ENCODE measurements around the gene ATP8B1. TPM values are rescaled to one million over a fixed set of nuclear protein-coding genes. Genes with fewer than 3 reads are reported as not detected.

Gene ATP8B1
- total and polyA plus RNA-seq, 2 of the 8 experiments (the other 6 are each of a cell fraction or from before 2014, with no cell fraction given) = 1.1 to 4.6 TPM

DNA sequence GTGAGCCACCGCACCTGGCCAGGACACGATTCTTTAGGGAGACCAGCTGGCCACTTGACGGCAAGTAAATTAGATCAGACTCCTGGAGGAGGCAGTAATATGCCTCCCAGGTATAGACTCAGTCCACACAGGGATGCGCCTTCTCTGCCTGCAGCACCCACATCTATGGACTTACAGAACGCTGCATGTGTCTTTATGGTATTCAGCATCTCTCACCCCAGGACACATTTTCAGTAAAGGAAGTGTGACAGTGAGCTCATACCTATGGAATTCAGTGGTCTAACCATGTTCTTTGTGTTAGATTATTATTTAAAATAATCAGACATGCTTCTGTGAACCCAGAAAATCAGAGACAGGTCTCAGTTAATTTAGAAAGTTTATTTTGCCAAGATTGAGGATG lies 175.6 kb downstream of the ATP8B1 start:
- no peak overlapping the region for H3K4me2 ChIP-seq (ENCODE audit: insufficient read depth in 1 of 2, low read depth in 2 of 2, low read length in 2 of 2)
- TF ChIP-seq RAD21 (IDR thresholded peaks at IDR 0.05 in 1 of 2, conservative IDR thresholded peaks at IDR 0.05 in 1 of 2; ENCODE audit: low read depth in 2 of 2, low read length in 2 of 2) (no peak), CBX8 (IDR thresholded peaks at IDR 0.05; ENCODE audit: borderline replicate concordance, low read depth, low read length) (no peak), KDM4A (IDR thresholded peaks at IDR 0.05; ENCODE audit: low read depth, low read length, severe bottlenecking) (no peak), GTF2F1 (IDR thresholded peaks at IDR 0.05; ENCODE audit: borderline replicate concordance, low read depth, low read length) (no peak), SIRT6 (IDR thresholded peaks at IDR 0.05; ENCODE audit: low read length) (no peak), SP2 (IDR thresholded peaks at IDR 0.05; ENCODE audit: low read length) (no peak), CEBPB (IDR thresholded peaks at IDR 0.05; ENCODE audit: low read depth, low read length) (no peak), TBP (IDR thresholded peaks at IDR 0.05; ENCODE audit: low read depth, low read length) (no peak), YY1 (IDR thresholded peaks at IDR 0.05; ENCODE audit: low read depth, low read length) (no peak), TAF1 (IDR thresholded peaks at IDR 0.05; ENCODE audit: low read depth, low read length) (no peak), BRCA1 (IDR thresholded peaks at IDR 0.05; ENCODE audit: low read depth, low read length) (no peak), SRF (IDR thresholded peaks at IDR 0.05; ENCODE audit: low read depth, low read length) (no peak)
- TF ChIP-seq, protein P1, sequence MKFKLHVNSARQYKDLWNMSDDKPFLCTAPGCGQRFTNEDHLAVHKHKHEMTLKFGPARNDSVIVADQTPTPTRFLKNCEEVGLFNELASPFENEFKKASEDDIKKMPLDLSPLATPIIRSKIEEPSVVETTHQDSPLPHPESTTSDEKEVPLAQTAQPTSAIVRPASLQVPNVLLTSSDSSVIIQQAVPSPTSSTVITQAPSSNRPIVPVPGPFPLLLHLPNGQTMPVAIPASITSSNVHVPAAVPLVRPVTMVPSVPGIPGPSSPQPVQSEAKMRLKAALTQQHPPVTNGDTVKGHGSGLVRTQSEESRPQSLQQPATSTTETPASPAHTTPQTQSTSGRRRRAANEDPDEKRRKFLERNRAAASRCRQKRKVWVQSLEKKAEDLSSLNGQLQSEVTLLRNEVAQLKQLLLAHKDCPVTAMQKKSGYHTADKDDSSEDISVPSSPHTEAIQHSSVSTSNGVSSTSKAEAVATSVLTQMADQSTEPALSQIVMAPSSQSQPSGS (IDR thresholded peaks at IDR 0.05; ENCODE audit: low read length) = no peak

More for the DNA sequence above, 175.6 kb downstream of the ATP8B1 start:
- no peak overlapping the region for H2BK20ac ChIP-seq (ENCODE audit: low read length)
- no peaks in the 10 kb centered on the region; a peak in 1 of 8 replicates for H3K36me3 ChIP-seq (ENCODE audit: control insufficient read depth in 2 of 4, insufficient read depth in 4 of 4, low read length in 3 of 4)
- H2AFZ ChIP-seq (ENCODE audit: low read length) = no peak overlapping the region
- H3K4me3 ChIP-seq (ENCODE audit: extremely low read depth in 1 of 4, insufficient read depth in 2 of 4, low read depth in 3 of 4, low read length in 4 of 4) = no peak overlapping the region
- no peaks in the 10 kb centered on the region for H3K79me1 ChIP-seq (ENCODE audit: low read depth, low read length)
- H2BK12ac ChIP-seq (ENCODE audit: low read depth, low read length) = no peak overlapping the region
- H3K18ac ChIP-seq (ENCODE audit: extremely low read depth, low read length) = no peak overlapping the region
- H3K23ac ChIP-seq (ENCODE audit: insufficient read length) = no peak overlapping the region
- no peak overlapping the region for H3K4ac ChIP-seq (replicated peaks; ENCODE audit: insufficient read length, low read depth, low read length)
- H2BK5ac ChIP-seq (ENCODE audit: low read depth, low read length) = no peak overlapping the region
- no peak overlapping the region for H3K27ac ChIP-seq (ENCODE audit: low read depth, low read length)
- no peak overlapping the region for H2BK15ac ChIP-seq (ENCODE audit: low read length)
- 92% methylated on average over 5 of the region's 5 CpGs; no CpG with 5 or more reads in 1 of the 2 experiments for WGBS, 2 experiments (ENCODE audit: extremely low coverage in 1 of 2, insufficient coverage in 1 of 2, insufficient read length in 1 of 2, insufficient replicate concordance in 2 of 2, low coverage in 1 of 2, low lambda C conversion rate in 2 of 2, missing lambda C conversion rate in 1 of 2)
- no peak for DNase-seq (ENCODE audit: low read depth in 1 of 2, low spot score in 2 of 2)
- H4K20me1 ChIP-seq (replicated peaks in 1 of 2; ENCODE audit: control insufficient read depth in 1 of 2, insufficient read depth in 2 of 2, low read length in 2 of 2) = no peaks in the 10 kb centered on the region
- CTCF ChIA-PET (ENCODE audit: partially characterized antibody) = interaction anchor here (0.8 to 1.4 kb wide), 2 partner anchors 66 to 284 kb away, joined by 3 read pairs; no protein-coding TSS in a partner anchor
- H4K5ac ChIP-seq (ENCODE audit: insufficient read length, low read depth, low read length) = no peak overlapping the region
- H3K79me2 ChIP-seq (ENCODE audit: control insufficient read depth in 1 of 2, insufficient read depth in 2 of 2, low read length in 2 of 2) = no peaks in the 10 kb centered on the region
- peaks cover 0 to 1% (median 0%) of the 10 kb centered on the region in 4 experiments; a peak in 2 of 7 replicates for H3K4me1 ChIP-seq (replicated peaks in 1 of 4; ENCODE audit: control insufficient read depth in 3 of 4, insufficient read depth in 4 of 4, low read length in 3 of 4)
- H4K91ac ChIP-seq (replicated peaks; ENCODE audit: insufficient read length, low read length) = no peak overlapping the region
- H2BK120ac ChIP-seq (replicated peaks; ENCODE audit: low read depth, low read length) = no peak overlapping the region
- H2AK5ac ChIP-seq (ENCODE audit: low read depth, low read length) = no peak overlapping the region
- no peak for FAIRE-seq
- no peak overlapping the region for H3K56ac ChIP-seq (replicated peaks; ENCODE audit: insufficient read length, low read depth, low read length)
- no peak overlapping the region for H3K14ac ChIP-seq (ENCODE audit: insufficient read length)
- no peak overlapping the region for H4K8ac ChIP-seq (ENCODE audit: extremely low read depth, insufficient read depth, low read length)
- no peak overlapping the region for H3K9ac ChIP-seq (replicated peaks in 1 of 4; ENCODE audit: extremely low read depth in 1 of 4, low read depth in 3 of 4, low read length in 3 of 4)
- H3K27me3 ChIP-seq (replicated peaks in 1 of 4; ENCODE audit: control insufficient read depth in 3 of 4, extremely low read depth in 1 of 4, insufficient read depth in 3 of 4, low read length in 3 of 4) = no peaks in the 10 kb centered on the region
- no peaks in the 10 kb centered on the region for H3K9me3 ChIP-seq (ENCODE audit: insufficient read depth in 2 of 2, low read depth in 1 of 2, low read length in 1 of 2)
- POLR2A ChIA-PET (ENCODE audit: partially characterized antibody) = interaction anchor here (1.5 kb wide), 1 partner anchor 12 kb away, joined by 3 read pairs; no protein-coding TSS in a partner anchor
- peaks cover under 1% of the 10 kb centered on the region; the same call in 1 of the 2 replicates for H3K23me2 ChIP-seq (ENCODE audit: low read depth, low read length)

Data from H1 (cell line).